H9 (cell line): ENCODE measurements around the gene CFAP99. TPM values are rescaled to one million over a fixed set of nuclear protein-coding genes. Genes with fewer than 3 reads are reported as not detected.

Experiments used
- DNase-seq: peaks from one replicate; pipeline ENCODE4 v3.0.0-alpha.2; 2017
- H2AFZ ChIP-seq: one replicate; pipeline ENCODE4 v1.6.1; 2013; ENCODE audit warnings: mild to moderate bottlenecking, low read length, control low read depth, moderate library complexity
- H2AK5ac ChIP-seq: 2 replicates; pipeline ENCODE4 v1.6.1; 2013; ENCODE audit warnings: low read length, control low read depth, mixed read lengths; ENCODE audit not compliant: insufficient read length
- H2BK120ac ChIP-seq: one replicate; pipeline ENCODE4 v1.6.1; 2013; ENCODE audit warnings: low read depth, mild to moderate bottlenecking, low read length, control low read depth, inconsistent platforms; ENCODE audit not compliant: poor library complexity, severe bottlenecking
- H2BK12ac ChIP-seq: 2 replicates; pipeline ENCODE4 v1.6.1; 2013; ENCODE audit warnings: low read length, control low read depth, mixed read lengths, low read depth; ENCODE audit not compliant: insufficient read length
- H2BK15ac ChIP-seq: 2 replicates; pipeline ENCODE4 v1.6.1; 2013; ENCODE audit warnings: low read depth, low read length, control low read depth
- H2BK20ac ChIP-seq: one replicate; pipeline ENCODE4 v1.6.1; 2013; ENCODE audit warnings: low read depth, mild to moderate bottlenecking, low read length, control low read depth, inconsistent platforms; ENCODE audit not compliant: poor library complexity, severe bottlenecking
- H2BK5ac ChIP-seq: 2 replicates; pipeline ENCODE4 v1.6.1; 2013; ENCODE audit warnings: low read length, control low read depth, mixed read lengths; ENCODE audit not compliant: insufficient read length
- H3K14ac ChIP-seq: 2 replicates; pipeline ENCODE4 v1.6.1; 2013; ENCODE audit warnings: low read length, control low read depth; ENCODE audit not compliant: insufficient read depth
- H3K18ac ChIP-seq: 2 replicates; pipeline ENCODE4 v1.6.1; 2013; ENCODE audit warnings: low read depth, mild to moderate bottlenecking, mixed read lengths, low read length, control low read depth; ENCODE audit not compliant: insufficient read length
- H3K23ac ChIP-seq: 2 replicates; pipeline ENCODE4 v1.6.1; 2013; ENCODE audit warnings: low read length, control low read depth, mixed read lengths, low read depth; ENCODE audit not compliant: insufficient read length
- H3K23me2 ChIP-seq: 2 replicates; pipeline ENCODE4 v1.6.1; 2013; ENCODE audit warnings: low read depth, mild to moderate bottlenecking, mixed read lengths, low read length, control low read depth; ENCODE audit not compliant: insufficient read length, poor library complexity, severe bottlenecking
- H3K27ac ChIP-seq: 2 replicates; pipeline ENCODE4 v1.5.1; 2013; ENCODE audit warnings: low read length, control low read depth, mixed read lengths, low read depth; ENCODE audit not compliant: insufficient read length
- H3K27me3 ChIP-seq: 2 replicates; pipeline ENCODE4 v1.6.1; 2013; ENCODE audit warnings: low read length, control low read depth, inconsistent platforms; ENCODE audit not compliant: insufficient read depth
- H3K4ac ChIP-seq: 2 replicates; pipeline ENCODE4 v1.6.1; 2013; ENCODE audit warnings: low read depth, mild to moderate bottlenecking, control low read depth, inconsistent platforms, low read length, moderate library complexity
- H3K4me1 ChIP-seq: 2 replicates; pipeline ENCODE4 v1.6.1; 2013; ENCODE audit warnings: low read length, control low read depth, inconsistent platforms; ENCODE audit not compliant: insufficient read depth
- H3K4me2 ChIP-seq: 2 replicates; pipeline ENCODE4 v1.6.1; 2013; ENCODE audit warnings: low read length, control low read depth, mixed read lengths; ENCODE audit not compliant: insufficient read length, insufficient read depth
- H3K56ac ChIP-seq: 2 replicates; pipeline ENCODE4 v1.6.1; 2013; ENCODE audit warnings: low read depth, mild to moderate bottlenecking, mixed read lengths, low read length, control low read depth; ENCODE audit not compliant: insufficient read length
- H3K79me1 ChIP-seq: 2 replicates; pipeline ENCODE4 v1.6.1; 2013; ENCODE audit warnings: low read depth, mild to moderate bottlenecking, moderate library complexity, low read length, control low read depth, inconsistent platforms; ENCODE audit not compliant: insufficient read depth, poor library complexity, severe bottlenecking
- H3K79me2 ChIP-seq: 2 replicates; pipeline ENCODE4 v1.6.1; 2013; ENCODE audit warnings: low read length, control low read depth, inconsistent platforms; ENCODE audit not compliant: insufficient read depth
- H3K9ac ChIP-seq: 2 replicates; pipeline ENCODE4 v1.6.1; 2013; ENCODE audit warnings: low read length, control low read depth, mixed read lengths; ENCODE audit not compliant: insufficient read length; ENCODE audit errors: extremely low read depth
- H3K9me3 ChIP-seq: one replicate; pipeline ENCODE4 v1.6.1; 2013; ENCODE audit warnings: low read depth, low read length, inconsistent platforms; ENCODE audit not compliant: control insufficient read depth
- H3T11ph ChIP-seq: one replicate; pipeline ENCODE4 v1.6.1; 2013; ENCODE audit warnings: mild to moderate bottlenecking, low read length, control low read depth, inconsistent platforms
- H4K20me1 ChIP-seq: one replicate; pipeline ENCODE4 v1.6.1; 2013; ENCODE audit not compliant: control insufficient read depth, insufficient read length, insufficient read depth
- H4K5ac ChIP-seq: 2 replicates; pipeline ENCODE4 v1.6.1; 2013; ENCODE audit warnings: low read depth, mild to moderate bottlenecking, mixed read lengths, low read length, control low read depth; ENCODE audit not compliant: insufficient read length
- H4K8ac ChIP-seq: replicated peaks from 2 replicates; pipeline ENCODE4 v1.6.1; 2013; ENCODE audit warnings: low read length, control low read depth, mixed read lengths, low read depth; ENCODE audit not compliant: insufficient read length
- H4K91ac ChIP-seq: 2 replicates; pipeline ENCODE4 v1.6.1; 2013; ENCODE audit warnings: low read depth, mild to moderate bottlenecking, moderate library complexity, mixed read lengths, low read length, control low read depth; ENCODE audit not compliant: insufficient read length
- H3K27ac Mint-ChIP-seq, 3 experiments: 2 replicates in 2 of 3; 3 replicates in 1 of 3; pipeline ENCODE4 v1.8.0; 2020 to 2021; ENCODE audit warnings: mixed read lengths in 3 of 3, mild to moderate bottlenecking in 1 of 3, moderate library complexity in 1 of 3
- H3K27me3 Mint-ChIP-seq: 2 replicates; pipeline ENCODE4 v1.8.0; 2021; ENCODE audit warnings: low read depth, mild to moderate bottlenecking, moderate library complexity, mixed read lengths
- H3K36me3 Mint-ChIP-seq, 3 experiments: 2 replicates in 2 of 3; 3 replicates in 1 of 3; pipeline ENCODE4 v1.8.0; 2020 to 2021; ENCODE audit warnings: low read depth in 3 of 3, mixed read lengths in 3 of 3; ENCODE audit not compliant: insufficient read depth in 1 of 3
- H3K4me1 Mint-ChIP-seq, 2 experiments: 2 replicates each; pipeline ENCODE4 v1.8.0; 2020; ENCODE audit warnings: mixed read lengths in 2 of 2
- H3K4me3 Mint-ChIP-seq, 2 experiments: 2 replicates in 1 of 2; 3 replicates in 1 of 2; pipeline ENCODE4 v1.8.0; 2020 to 2021; ENCODE audit warnings: mild to moderate bottlenecking in 2 of 2, mixed read lengths in 2 of 2, moderate library complexity in 1 of 2
- H3K9me3 Mint-ChIP-seq, 2 experiments: 2 replicates in 1 of 2; 3 replicates in 1 of 2; pipeline ENCODE4 v1.8.0; 2020; ENCODE audit warnings: mild to moderate bottlenecking in 2 of 2, mixed read lengths in 2 of 2, moderate library complexity in 1 of 2
- CTCF ChIP-seq: fragments of 200-600 bp; sonication (generic); conservative IDR thresholded peaks from 3 replicates; pipeline ENCODE4 v1.8.0; 2021; ENCODE audit warnings: antibody characterized with exemption, mild to moderate bottlenecking
- WGBS: extraction: QIAGEN DNeasy Blood & Tissue Kit; methylation state at CpG from one replicate; pipeline ENCODE4 v1.1.7; 2013; ENCODE audit warnings: missing lambda C conversion rate, low lambda C conversion rate, mixed read lengths; ENCODE audit not compliant: insufficient read length; ENCODE audit errors: extremely low coverage; 5-methylcytosine and 5-hydroxymethylcytosine counted together
- total RNA-seq: library from RNA; stranded (reverse); gene quantifications from 2 replicates; pipeline ENCODE4 v1.2.1, GENCODE V29; 2021

Gene CFAP99
- total RNA-seq, 1 experiment from 2014 or later, result 0.35 TPM

- H4K8ac ChIP-seq, result no peak overlapping the region
- DNase-seq, result no peak
- WGBS, result no CpG with 5 or more reads among the region's 10 CpGs
- H3K9me3 ChIP-seq, result no peaks in the 10 kb centered on the region
- no peak overlapping the region for H3K23ac ChIP-seq
- no peak overlapping the region for H3K27ac ChIP-seq
- no peak overlapping the region for H3T11ph ChIP-seq
- H3K9ac ChIP-seq, result no peak overlapping the region
- no peak overlapping the region for H4K91ac ChIP-seq
- H4K20me1 ChIP-seq, result no peaks in the 10 kb centered on the region
- H3K4me2 ChIP-seq, result no peak overlapping the region
- H3K27me3 ChIP-seq, result peaks cover 13% of the 10 kb centered on the region; the same call in 1 of the 2 replicates
- H2BK120ac ChIP-seq, result no peak overlapping the region
- no peak overlapping the region for H4K5ac ChIP-seq
- H2AK5ac ChIP-seq, result no peak overlapping the region
- H3K79me1 ChIP-seq, result no peaks in the 10 kb centered on the region
- H2AFZ ChIP-seq, result no peak overlapping the region
- H3K27ac Mint-ChIP-seq, result no peak overlapping the region
- no peak overlapping the region for H3K4ac ChIP-seq
- H3K18ac ChIP-seq, result no peak overlapping the region
- H3K4me1 ChIP-seq, result no peaks in the 10 kb centered on the region
- no peak overlapping the region for H2BK12ac ChIP-seq
- no peak overlapping the region for H2BK5ac ChIP-seq
- no peaks in the 10 kb centered on the region for H3K36me3 Mint-ChIP-seq
- no peaks in the 10 kb centered on the region for H3K23me2 ChIP-seq
- H3K9me3 Mint-ChIP-seq, result no peaks in the 10 kb centered on the region; a peak in 2 of 5 replicates
- H3K14ac ChIP-seq, result no peak overlapping the region
- peaks cover 36% of the 10 kb centered on the region for H3K27me3 Mint-ChIP-seq
- H3K56ac ChIP-seq, result no peak overlapping the region
- H3K79me2 ChIP-seq, result no peaks in the 10 kb centered on the region
- H3K4me3 Mint-ChIP-seq, result no peak overlapping the region
- no peak overlapping the region for H2BK20ac ChIP-seq
- no peak for TF ChIP-seq CTCF
- no peak overlapping the region for H2BK15ac ChIP-seq
- H3K4me1 Mint-ChIP-seq, result peaks cover 17 to 18% of the 10 kb centered on the region in 2 experiments
Observed at GRCh38 chr4:2424581-2424980, 5.8 kb downstream of the CFAP99 start.
